ENCODE results near the gene CYB561A3. TPM values are rescaled to one million over a fixed set of nuclear protein-coding genes. Genes with fewer than 3 reads are reported as not detected.

CYB561A3 gene
- total RNA-seq, 1 experiment from 2014 or later: 21.7 TPM

GRCh38 chr11:61358566-61358965 is 3.1 kb downstream of the CYB561A3 start:
- no peak for DNase-seq
- Mint-ChIP-seq H3K9me3 (no peaks in the 10 kb centered on the region; a peak in 1 of 5 replicates), H3K36me3 (ENCODE audit: insufficient read depth in 1 of 3, low read depth in 3 of 3) (peaks cover 2 to 9% (median 2%) of the 10 kb centered on the region in 3 experiments), H3K4me1 (peaks cover 13 to 23% of the 10 kb centered on the region in 2 experiments), H3K27me3 (ENCODE audit: low read depth) (no peaks in the 10 kb centered on the region), H3K4me3 (no peak overlapping the region), H3K27ac (peak overlapping the region in 1 of 3 experiments; percentile 79; a peak in 1 of 7 replicates)
- H3K23ac ChIP-seq (ENCODE audit: insufficient read length, low read depth, low read length): no peak overlapping the region
- peaks cover 2% of the 10 kb centered on the region; the same call in 1 of the 2 replicates for H3K79me2 ChIP-seq (ENCODE audit: insufficient read depth, low read length)
- H2AFZ ChIP-seq (ENCODE audit: low read length): no peak overlapping the region
- no peaks in the 10 kb centered on the region for H3K9me3 ChIP-seq (ENCODE audit: control insufficient read depth, low read depth, low read length)
- no peaks in the 10 kb centered on the region for H3K79me1 ChIP-seq (ENCODE audit: insufficient read depth, low read depth, low read length, poor library complexity, severe bottlenecking)
- no peak overlapping the region for H3K9ac ChIP-seq (ENCODE audit: extremely low read depth, insufficient read length, low read length)
- H3T11ph ChIP-seq (ENCODE audit: low read length): no peak overlapping the region
- no peak overlapping the region for H2BK12ac ChIP-seq (ENCODE audit: insufficient read length, low read depth, low read length)
- H2BK15ac ChIP-seq (ENCODE audit: low read depth, low read length): no peak overlapping the region
- H4K5ac ChIP-seq (ENCODE audit: insufficient read length, low read depth, low read length): no peak overlapping the region
- H3K4me2 ChIP-seq (ENCODE audit: insufficient read depth, insufficient read length, low read length): no peak overlapping the region
- no CpG with 5 or more reads among the region's 11 CpGs for WGBS (ENCODE audit: extremely low coverage, insufficient read length, low lambda C conversion rate)
- no peak overlapping the region for H2BK20ac ChIP-seq (ENCODE audit: low read depth, low read length, poor library complexity, severe bottlenecking)
- H2BK5ac ChIP-seq (ENCODE audit: insufficient read length, low read length): no peak overlapping the region
- TF ChIP-seq CTCF (conservative IDR thresholded peaks at IDR 0.05): no peak
- H3K4me1 ChIP-seq (ENCODE audit: insufficient read depth, low read length): no peaks in the 10 kb centered on the region
- no peaks in the 10 kb centered on the region for H3K27me3 ChIP-seq (ENCODE audit: insufficient read depth, low read length)
- no peak overlapping the region for H4K91ac ChIP-seq (ENCODE audit: insufficient read length, low read depth, low read length)
- no peak overlapping the region for H2BK120ac ChIP-seq (ENCODE audit: low read depth, low read length, poor library complexity, severe bottlenecking)
- no peak overlapping the region for H3K27ac ChIP-seq (ENCODE audit: insufficient read length, low read depth, low read length)
- no peak overlapping the region for H3K14ac ChIP-seq (ENCODE audit: insufficient read depth, low read length)
- no peak overlapping the region for H4K8ac ChIP-seq (replicated peaks; ENCODE audit: insufficient read length, low read depth, low read length)
- no peaks in the 10 kb centered on the region for H4K20me1 ChIP-seq (ENCODE audit: control insufficient read depth, insufficient read depth, insufficient read length)
- no peak overlapping the region for H3K18ac ChIP-seq (ENCODE audit: insufficient read length, low read depth, low read length)
- H3K56ac ChIP-seq (ENCODE audit: insufficient read length, low read depth, low read length): no peak overlapping the region
- peaks cover 6% of the 10 kb centered on the region for H3K23me2 ChIP-seq (ENCODE audit: insufficient read length, low read depth, low read length, poor library complexity, severe bottlenecking)
- H3K4ac ChIP-seq (ENCODE audit: low read depth, low read length): no peak overlapping the region
- H2AK5ac ChIP-seq (ENCODE audit: insufficient read length, low read length): no peak overlapping the region
